ENCODE data around the gene PRDM7. TPM values are rescaled to one million over a fixed set of nuclear protein-coding genes. Genes with fewer than 3 reads are reported as not detected.

Gene PRDM7
- total RNA-seq, 1 donor from 2014 or later: not detected

DNA sequence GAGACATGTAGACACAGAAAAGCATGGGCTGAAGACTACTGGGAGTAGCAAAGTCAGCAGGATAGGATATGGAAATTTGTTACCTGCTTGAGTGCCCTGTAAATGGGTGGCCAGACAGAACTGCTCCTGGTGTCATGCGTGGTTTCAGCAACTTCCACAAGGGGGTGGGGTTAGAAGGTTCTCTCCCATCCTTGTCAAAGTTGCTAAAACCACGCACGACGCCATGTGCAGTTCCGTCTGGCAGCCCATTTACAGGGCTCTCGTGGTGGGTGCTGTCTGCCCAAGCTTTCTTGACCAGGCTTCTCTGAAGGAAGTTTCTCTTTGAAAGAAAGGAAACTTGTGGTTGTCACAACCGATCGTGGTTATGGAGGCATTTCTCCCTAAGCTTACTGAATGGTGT lies 51.0 kb downstream of the PRDM7 start:
- H3K9me3 Mint-ChIP-seq: no peaks in the 10 kb centered on the region
- peaks cover 28% of the 10 kb centered on the region for H3K27me3 Mint-ChIP-seq (ENCODE audit: low read depth)
- TF ChIP-seq, protein P1, sequence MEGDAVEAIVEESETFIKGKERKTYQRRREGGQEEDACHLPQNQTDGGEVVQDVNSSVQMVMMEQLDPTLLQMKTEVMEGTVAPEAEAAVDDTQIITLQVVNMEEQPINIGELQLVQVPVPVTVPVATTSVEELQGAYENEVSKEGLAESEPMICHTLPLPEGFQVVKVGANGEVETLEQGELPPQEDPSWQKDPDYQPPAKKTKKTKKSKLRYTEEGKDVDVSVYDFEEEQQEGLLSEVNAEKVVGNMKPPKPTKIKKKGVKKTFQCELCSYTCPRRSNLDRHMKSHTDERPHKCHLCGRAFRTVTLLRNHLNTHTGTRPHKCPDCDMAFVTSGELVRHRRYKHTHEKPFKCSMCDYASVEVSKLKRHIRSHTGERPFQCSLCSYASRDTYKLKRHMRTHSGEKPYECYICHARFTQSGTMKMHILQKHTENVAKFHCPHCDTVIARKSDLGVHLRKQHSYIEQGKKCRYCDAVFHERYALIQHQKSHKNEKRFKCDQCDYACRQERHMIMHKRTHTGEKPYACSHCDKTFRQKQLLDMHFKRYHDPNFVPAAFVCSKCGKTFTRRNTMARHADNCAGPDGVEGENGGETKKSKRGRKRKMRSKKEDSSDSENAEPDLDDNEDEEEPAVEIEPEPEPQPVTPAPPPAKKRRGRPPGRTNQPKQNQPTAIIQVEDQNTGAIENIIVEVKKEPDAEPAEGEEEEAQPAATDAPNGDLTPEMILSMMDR (conservative IDR thresholded peaks at IDR 0.05): no peak
- DNase-seq (ENCODE audit: low read depth, low spot score): no peak
- peaks cover 13% of the 10 kb centered on the region for H3K4me1 Mint-ChIP-seq
- H3K36me3 Mint-ChIP-seq (ENCODE audit: low read depth): no peaks in the 10 kb centered on the region
- H3K27ac Mint-ChIP-seq (ENCODE audit: unreplicated experiment): no peak overlapping the region
- H3K4me3 Mint-ChIP-seq: no peak overlapping the region

DNA sequence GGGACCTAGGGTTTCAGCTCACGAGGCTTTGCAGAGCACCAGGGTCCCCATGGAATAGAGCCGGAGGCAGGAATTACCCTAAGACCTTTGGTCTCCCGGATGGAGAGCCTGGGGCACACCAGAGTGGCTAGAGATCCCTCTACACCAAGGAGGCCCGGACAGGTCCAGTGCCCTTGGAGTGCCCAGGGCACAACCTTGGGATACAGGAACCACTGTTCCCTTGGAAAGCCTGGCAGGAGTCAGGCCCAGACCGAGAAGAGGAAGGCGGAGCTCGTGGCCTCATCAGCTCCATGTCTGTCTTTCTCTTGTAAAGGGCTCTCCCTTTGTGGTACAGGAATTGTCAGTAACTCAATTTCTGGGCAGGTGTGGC lies 54.1 kb downstream of the PRDM7 start:
- DNase-seq (ENCODE audit: low read depth, low spot score): no peak
- H3K9me3 Mint-ChIP-seq: no peaks in the 10 kb centered on the region
- H3K4me3 Mint-ChIP-seq: no peak overlapping the region
- TF ChIP-seq, protein P1 (conservative IDR thresholded peaks at IDR 0.05): no peak
- H3K27ac Mint-ChIP-seq (ENCODE audit: unreplicated experiment): no peak overlapping the region
- H3K27me3 Mint-ChIP-seq (ENCODE audit: low read depth): peaks cover 35% of the 10 kb centered on the region
- H3K36me3 Mint-ChIP-seq (ENCODE audit: low read depth): no peaks in the 10 kb centered on the region
- peaks cover 22% of the 10 kb centered on the region for H3K4me1 Mint-ChIP-seq

DNA sequence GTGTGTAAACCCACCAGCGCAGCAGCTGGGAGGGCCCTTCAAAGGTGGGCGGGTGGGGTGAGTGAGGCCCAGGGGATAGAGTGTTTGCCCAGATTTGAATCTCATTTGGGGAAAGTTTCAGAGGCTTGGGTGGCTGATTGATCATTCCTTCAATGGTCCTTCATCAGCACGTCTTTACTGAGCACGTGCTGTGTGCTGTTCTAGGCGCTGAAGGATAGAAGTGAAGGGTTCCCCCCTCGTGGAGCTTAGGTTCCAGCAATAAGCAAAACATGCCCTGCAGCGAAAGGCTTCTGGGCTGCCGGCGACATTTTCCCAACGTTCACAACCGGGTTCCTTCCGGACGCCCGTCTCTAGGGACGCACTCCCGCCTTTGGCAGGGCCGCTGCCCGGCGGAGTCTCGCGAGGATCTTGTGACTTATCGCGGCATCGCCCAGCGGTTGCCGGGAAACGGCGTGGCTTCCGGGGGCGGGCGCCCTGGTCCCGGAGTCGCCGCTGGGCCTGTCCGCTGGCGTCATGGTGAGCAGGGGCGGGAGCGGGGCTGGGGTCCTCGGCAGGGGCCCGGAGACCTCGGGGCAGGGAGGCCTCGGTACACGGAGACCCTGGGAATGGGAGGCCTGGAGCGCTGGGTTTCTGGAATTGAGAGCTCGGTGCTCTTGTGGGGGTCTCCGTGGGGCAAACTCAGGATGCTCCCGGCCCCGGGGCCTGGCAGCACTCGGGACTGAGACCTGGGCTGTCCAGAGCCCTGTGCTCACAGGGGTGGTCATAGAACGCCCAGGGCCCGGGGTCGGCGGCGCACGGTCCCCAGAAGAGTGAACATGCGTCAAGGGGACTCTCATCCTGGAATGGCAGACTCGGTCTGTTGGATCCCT lies 54.7 kb downstream of the PRDM7 start:
- no peak overlapping the region for H3K27ac Mint-ChIP-seq (ENCODE audit: unreplicated experiment)
- no peak for DNase-seq (ENCODE audit: low read depth, low spot score)
- H3K27me3 Mint-ChIP-seq (ENCODE audit: low read depth): peaks cover 42% of the 10 kb centered on the region
- H3K9me3 Mint-ChIP-seq: no peaks in the 10 kb centered on the region
- TF ChIP-seq, protein P1 (conservative IDR thresholded peaks at IDR 0.05): no peak
- H3K4me1 Mint-ChIP-seq: peaks cover 22% of the 10 kb centered on the region
- H3K36me3 Mint-ChIP-seq (ENCODE audit: low read depth): no peaks in the 10 kb centered on the region
- H3K4me3 Mint-ChIP-seq: peak overlapping the region; percentile 82

DNA sequence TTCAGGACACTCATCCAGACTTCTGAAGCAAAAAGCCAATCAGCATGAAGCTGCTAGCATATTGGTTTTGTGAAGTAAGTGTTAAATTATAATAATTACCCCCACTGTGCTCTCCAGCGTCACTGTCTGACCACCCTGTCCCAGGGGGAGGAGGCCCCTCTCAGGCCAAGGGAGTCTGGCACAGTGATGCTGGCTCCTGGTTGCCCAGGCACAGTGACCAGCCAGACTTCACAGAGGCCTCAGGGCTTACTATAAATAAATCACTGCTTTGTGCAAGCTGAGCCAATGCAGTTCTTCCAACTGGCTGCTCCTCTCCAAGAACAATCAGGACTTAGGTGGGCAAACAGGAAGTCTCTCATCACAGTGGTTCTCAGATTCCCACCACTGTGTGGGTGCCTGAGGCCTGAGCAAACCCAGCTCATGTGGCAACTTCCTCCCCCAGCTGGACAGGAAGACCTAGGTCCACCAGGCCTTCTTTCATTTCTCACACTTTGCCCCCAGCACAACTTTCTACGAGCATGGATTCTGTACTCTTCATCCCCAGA lies 56.2 kb downstream of the PRDM7 start:
- DNase-seq (ENCODE audit: low read depth, low spot score): no peak
- TF ChIP-seq, protein P1 (conservative IDR thresholded peaks at IDR 0.05): no peak
- Mint-ChIP-seq H3K27me3 (ENCODE audit: low read depth) (peaks cover 43% of the 10 kb centered on the region), H3K4me1 (peaks cover 22% of the 10 kb centered on the region), H3K27ac (ENCODE audit: unreplicated experiment) (peak overlapping the region; percentile 57), H3K4me3 (peak overlapping the region; percentile 76), H3K9me3 (no peaks in the 10 kb centered on the region), H3K36me3 (ENCODE audit: low read depth) (no peaks in the 10 kb centered on the region)

DNA sequence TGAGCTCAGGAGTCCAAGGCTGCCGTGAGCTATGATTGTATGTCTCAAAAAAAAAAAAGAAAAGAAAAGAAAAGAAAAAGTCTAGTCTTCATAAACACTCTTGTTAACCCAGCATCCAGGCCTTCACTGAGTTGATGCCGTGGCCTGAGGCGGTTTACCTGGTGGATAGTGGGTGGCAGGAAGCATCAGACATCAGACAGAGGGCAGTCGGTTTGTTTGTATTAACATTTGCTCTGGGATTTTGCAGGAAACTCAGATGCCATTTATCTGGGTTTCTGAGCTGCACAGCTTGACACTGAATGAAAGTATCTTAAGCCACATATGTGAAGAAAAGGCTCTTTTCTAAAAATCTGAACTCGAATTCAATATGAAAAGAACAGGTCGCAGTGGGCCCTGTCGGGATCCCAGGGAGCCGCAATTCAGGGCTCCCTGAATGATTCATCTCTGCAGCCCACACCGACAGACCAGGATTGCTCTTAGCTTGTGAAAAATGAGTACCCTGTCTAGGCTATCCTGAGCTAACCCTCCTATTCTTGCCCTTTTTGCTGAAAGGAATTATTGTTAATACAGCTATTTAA lies 56.8 kb downstream of the PRDM7 start:
- no peaks in the 10 kb centered on the region for H3K9me3 Mint-ChIP-seq
- H3K27ac Mint-ChIP-seq (ENCODE audit: unreplicated experiment): no peak overlapping the region
- no peak for DNase-seq (ENCODE audit: low read depth, low spot score)
- no peaks in the 10 kb centered on the region for H3K36me3 Mint-ChIP-seq (ENCODE audit: low read depth)
- TF ChIP-seq, protein P1 (conservative IDR thresholded peaks at IDR 0.05): no peak
- peaks cover 22% of the 10 kb centered on the region for H3K4me1 Mint-ChIP-seq
- peaks cover 48% of the 10 kb centered on the region for H3K27me3 Mint-ChIP-seq (ENCODE audit: low read depth)
- peak overlapping the region; percentile 76 for H3K4me3 Mint-ChIP-seq
